ENCODE measurements around the gene SGMS2.

The SGMS2 gene

GRCh38 chr4:107870916-107871786 is 46.4 kb downstream of the SGMS2 start:
- Mint-ChIP-seq H3K9me3 (ENCODE audit: low read depth) (no peaks in the 10 kb centered on the region), H3K27ac (no peak overlapping the region), H3K4me1 (ENCODE audit: low read depth) (peaks cover under 1% of the 10 kb centered on the region), H3K4me3 (no peak overlapping the region), H3K27me3 (peaks cover 3% of the 10 kb centered on the region), H3K36me3 (no peaks in the 10 kb centered on the region)

- Mint-ChIP-seq H3K4me3 (no peak overlapping the region), H3K27ac (no peak overlapping the region)
Observed at GRCh38 chr4:107874024-107874423, 49.3 kb downstream of the SGMS2 start.

GRCh38 chr4:107876099-107876498 is 51.4 kb downstream of the SGMS2 start:
- Mint-ChIP-seq H3K36me3 (no peaks in the 10 kb centered on the region), H3K27me3 (peaks cover 3% of the 10 kb centered on the region), H3K27ac (no peak overlapping the region), H3K4me3 (no peak overlapping the region), H3K9me3 (ENCODE audit: low read depth) (no peaks in the 10 kb centered on the region), H3K4me1 (ENCODE audit: low read depth) (peaks cover 3% of the 10 kb centered on the region)

More at GRCh38 chr4:107874024-107874423, 49.3 kb downstream of the SGMS2 start:
- H3K9me3 Mint-ChIP-seq (ENCODE audit: low read depth), result no peaks in the 10 kb centered on the region
- H3K36me3 Mint-ChIP-seq, result no peaks in the 10 kb centered on the region
- H3K4me1 Mint-ChIP-seq (ENCODE audit: low read depth), result peaks cover 3% of the 10 kb centered on the region
- peaks cover 3% of the 10 kb centered on the region for H3K27me3 Mint-ChIP-seq

- H3K27ac Mint-ChIP-seq, result no peak overlapping the region
- no peaks in the 10 kb centered on the region for H3K36me3 Mint-ChIP-seq
- H3K27me3 Mint-ChIP-seq, result peaks cover 3% of the 10 kb centered on the region
- no peaks in the 10 kb centered on the region for H3K9me3 Mint-ChIP-seq (ENCODE audit: low read depth)
- H3K4me3 Mint-ChIP-seq, result no peak overlapping the region
- H3K4me1 Mint-ChIP-seq (ENCODE audit: low read depth), result peaks cover 3% of the 10 kb centered on the region
Observed at GRCh38 chr4:107877361-107877760, 52.6 kb downstream of the SGMS2 start.

- no peak overlapping the region for H3K4me3 Mint-ChIP-seq
- H3K27me3 Mint-ChIP-seq, result peaks cover 2% of the 10 kb centered on the region
- H3K9me3 Mint-ChIP-seq (ENCODE audit: low read depth), result no peaks in the 10 kb centered on the region
- no peaks in the 10 kb centered on the region for H3K4me1 Mint-ChIP-seq (ENCODE audit: low read depth)
- H3K36me3 Mint-ChIP-seq, result peaks cover 2% of the 10 kb centered on the region
- H3K27ac Mint-ChIP-seq, result no peak overlapping the region
Observed at GRCh38 chr4:107885865-107886264, 61.1 kb downstream of the SGMS2 start.

GRCh38 chr4:107888237-107888636 is 63.5 kb downstream of the SGMS2 start:
- no peak overlapping the region for H3K4me3 Mint-ChIP-seq
- H3K27ac Mint-ChIP-seq, result no peak overlapping the region
- H3K36me3 Mint-ChIP-seq, result peaks cover 2% of the 10 kb centered on the region
- peaks cover 2% of the 10 kb centered on the region for H3K27me3 Mint-ChIP-seq
- H3K9me3 Mint-ChIP-seq (ENCODE audit: low read depth), result no peaks in the 10 kb centered on the region
- H3K4me1 Mint-ChIP-seq (ENCODE audit: low read depth), result no peaks in the 10 kb centered on the region

GRCh38 chr4:107890779-107891178 is 66.0 kb downstream of the SGMS2 start:
- Mint-ChIP-seq H3K36me3 (peaks cover 2% of the 10 kb centered on the region), H3K4me1 (ENCODE audit: low read depth) (no peaks in the 10 kb centered on the region), H3K9me3 (ENCODE audit: low read depth) (no peaks in the 10 kb centered on the region), H3K27ac (no peak overlapping the region), H3K4me3 (no peak overlapping the region), H3K27me3 (peaks cover 6% of the 10 kb centered on the region)

GRCh38 chr4:107891299-107891698 is 66.6 kb downstream of the SGMS2 start:
- Mint-ChIP-seq H3K4me1 (ENCODE audit: low read depth) (no peaks in the 10 kb centered on the region), H3K27me3 (peaks cover 9% of the 10 kb centered on the region), H3K4me3 (no peak overlapping the region), H3K9me3 (ENCODE audit: low read depth) (no peaks in the 10 kb centered on the region), H3K27ac (no peak overlapping the region), H3K36me3 (peaks cover 2% of the 10 kb centered on the region)

- H3K4me3 Mint-ChIP-seq, result no peak overlapping the region
- no peak overlapping the region for H3K27ac Mint-ChIP-seq
- H3K4me1 Mint-ChIP-seq (ENCODE audit: low read depth), result no peaks in the 10 kb centered on the region
- no peaks in the 10 kb centered on the region for H3K9me3 Mint-ChIP-seq (ENCODE audit: low read depth)
- peaks cover 11% of the 10 kb centered on the region for H3K27me3 Mint-ChIP-seq
- H3K36me3 Mint-ChIP-seq, result peaks cover 2% of the 10 kb centered on the region
Observed at GRCh38 chr4:107893171-107894137, 68.7 kb downstream of the SGMS2 start.

GRCh38 chr4:107894138-107894603 is 69.4 kb downstream of the SGMS2 start:
- Mint-ChIP-seq H3K27ac (no peak overlapping the region), H3K9me3 (ENCODE audit: low read depth) (no peaks in the 10 kb centered on the region), H3K27me3 (peaks cover 11% of the 10 kb centered on the region), H3K4me3 (no peak overlapping the region), H3K36me3 (no peaks in the 10 kb centered on the region), H3K4me1 (ENCODE audit: low read depth) (no peaks in the 10 kb centered on the region)

- Mint-ChIP-seq H3K4me3 (no peak overlapping the region), H3K36me3 (no peaks in the 10 kb centered on the region), H3K27me3 (peaks cover 22% of the 10 kb centered on the region), H3K4me1 (ENCODE audit: low read depth) (no peaks in the 10 kb centered on the region), H3K9me3 (ENCODE audit: low read depth) (no peaks in the 10 kb centered on the region), H3K27ac (no peak overlapping the region)
Observed at GRCh38 chr4:107896158-107896645, 71.5 kb downstream of the SGMS2 start.

GRCh38 chr4:107896646-107897045 is 71.9 kb downstream of the SGMS2 start:
- no peaks in the 10 kb centered on the region for H3K9me3 Mint-ChIP-seq (ENCODE audit: low read depth)
- no peak overlapping the region for H3K27ac Mint-ChIP-seq
- H3K4me1 Mint-ChIP-seq (ENCODE audit: low read depth), result no peaks in the 10 kb centered on the region
- no peak overlapping the region for H3K4me3 Mint-ChIP-seq
- peaks cover 26% of the 10 kb centered on the region for H3K27me3 Mint-ChIP-seq
- H3K36me3 Mint-ChIP-seq, result no peaks in the 10 kb centered on the region

GRCh38 chr4:107897823-107898222 is 73.1 kb downstream of the SGMS2 start:
- H3K4me3 Mint-ChIP-seq, result no peak overlapping the region
- no peaks in the 10 kb centered on the region for H3K36me3 Mint-ChIP-seq
- no peaks in the 10 kb centered on the region for H3K9me3 Mint-ChIP-seq (ENCODE audit: low read depth)
- H3K27me3 Mint-ChIP-seq, result peaks cover 30% of the 10 kb centered on the region
- H3K27ac Mint-ChIP-seq, result no peak overlapping the region
- H3K4me1 Mint-ChIP-seq (ENCODE audit: low read depth), result no peaks in the 10 kb centered on the region

- no peak overlapping the region for H3K4me3 Mint-ChIP-seq
Observed at GRCh38 chr4:107900067-107900466, 75.3 kb downstream of the SGMS2 start.

GRCh38 chr4:107900508-107900907 is 75.8 kb downstream of the SGMS2 start:
- Mint-ChIP-seq H3K9me3 (ENCODE audit: low read depth) (peaks cover 6% of the 10 kb centered on the region), H3K4me1 (ENCODE audit: low read depth) (no peaks in the 10 kb centered on the region), H3K4me3 (no peak overlapping the region), H3K27me3 (peaks cover 29% of the 10 kb centered on the region), H3K36me3 (peaks cover 4% of the 10 kb centered on the region), H3K27ac (no peak overlapping the region)

More at GRCh38 chr4:107900067-107900466, 75.3 kb downstream of the SGMS2 start:
- H3K9me3 Mint-ChIP-seq (ENCODE audit: low read depth), result peaks cover 6% of the 10 kb centered on the region
- no peak overlapping the region for H3K27ac Mint-ChIP-seq
- no peaks in the 10 kb centered on the region for H3K4me1 Mint-ChIP-seq (ENCODE audit: low read depth)
- peaks cover 31% of the 10 kb centered on the region for H3K27me3 Mint-ChIP-seq
- H3K36me3 Mint-ChIP-seq, result peaks cover 4% of the 10 kb centered on the region

All from activated naive CD8-positive, alpha-beta T cell (primary cell).